NOMO-1 (cell line): ENCODE measurements around the gene CRIP2.
A peak's percentile ranks its signal among the peaks of the same experiment; 100 is the strongest.

Experiments used
- DNase-seq, 2 experiments: peaks; one replicate each; lab custom pipeline; 2025; ENCODE audit not compliant: unreplicated experiment in 2 of 2; lab: John Stamatoyannopoulos, UW

CRIP2 gene

GRCh38 chr14:105442834-105443233 lies 31.8 kb upstream of the CRIP2 start:
- DNase-seq, result no peak

GRCh38 chr14:105444859-105445258 lies 29.8 kb upstream of the CRIP2 start:
- no peak for DNase-seq

GRCh38 chr14:105445290-105445689 lies 29.3 kb upstream of the CRIP2 start:
- DNase-seq, result no peak

- no peak for DNase-seq
Measured at GRCh38 chr14:105445901-105446845, 28.4 kb upstream of the CRIP2 start.

GRCh38 chr14:105446971-105447370 lies 27.6 kb upstream of the CRIP2 start:
- DNase-seq, result no peak

GRCh38 chr14:105447651-105448640 lies 26.7 kb upstream of the CRIP2 start:
- DNase-seq, result no peak

GRCh38 chr14:105448706-105449111 lies 25.9 kb upstream of the CRIP2 start:
- DNase-seq, result peak in 1 of 2 experiments; percentile 29

GRCh38 chr14:105449276-105450122 lies 25.1 kb upstream of the CRIP2 start:
- DNase-seq, result no peak

GRCh38 chr14:105450123-105450505 lies 24.5 kb upstream of the CRIP2 start:
- DNase-seq, result no peak

- no peak for DNase-seq
Measured at GRCh38 chr14:105450864-105451720, 23.5 kb upstream of the CRIP2 start.

GRCh38 chr14:105452963-105453362 lies 21.7 kb upstream of the CRIP2 start:
- no peak for DNase-seq

GRCh38 chr14:105453847-105454246 lies 20.8 kb upstream of the CRIP2 start:
- no peak for DNase-seq

- DNase-seq, result no peak
Measured at GRCh38 chr14:105455086-105455640, 19.5 kb upstream of the CRIP2 start.

GRCh38 chr14:105455766-105456660 lies 18.6 kb upstream of the CRIP2 start:
- no peak for DNase-seq

GRCh38 chr14:105456736-105457617 lies 17.6 kb upstream of the CRIP2 start:
- DNase-seq, result no peak

GRCh38 chr14:105458010-105458409 lies 16.6 kb upstream of the CRIP2 start:
- DNase-seq, result no peak

GRCh38 chr14:105458571-105458970 lies 16.1 kb upstream of the CRIP2 start:
- no peak for DNase-seq
